B cell (primary cell): Measurements from ENCODE around the gene SELENOI. TPM values are rescaled to one million over a fixed set of nuclear protein-coding genes. Genes with fewer than 3 reads are reported as not detected.

Experiments used
- ATAC-seq: fragments of 200-7000 bp; cut with Tn5 transposase; one replicate; pipeline ENCODE4 v1.10.0; 2021; ENCODE audit warnings: low read depth, mild to moderate bottlenecking, moderate number of reproducible peaks, moderate library complexity
- CTCF ChIA-PET: fragments of 350-600 bp; sonication (Branson Sonifier 250); formaldehyde crosslinking; loops from one replicate; lab custom pipeline; 2021; ENCODE audit warnings: antibody characterized with exemption, inconsistent platforms; lab: Charles Lee
- POLR2A ChIA-PET: fragments of 350-600 bp; sonication (Branson Sonifier 250); formaldehyde crosslinking; loops from one replicate; lab custom pipeline; 2021; ENCODE audit warnings: antibody characterized with exemption; lab: Charles Lee
- DNase-seq: peaks from one replicate; pipeline ENCODE4 v3.0.0; 2013
- H2AFZ ChIP-seq: 2 replicates; pipeline ENCODE4 v1.6.1; 2012; ENCODE audit warnings: mild to moderate bottlenecking, low read depth, low read length; ENCODE audit not compliant: insufficient read depth, poor library complexity, severe bottlenecking
- H3K27ac ChIP-seq, 2 donors: 1 replicate in 1 of 2; 2 replicates in 1 of 2; pipeline ENCODE4 v1.5.1; 2012 to 2013; ENCODE audit warnings: low read length in 2 of 2, mild to moderate bottlenecking in 2 of 2, moderate library complexity in 1 of 2
- H3K27me3 ChIP-seq, 4 experiments: fragments of 200-600 bp in 1 of 4; sonication (generic) in 1 of 4; replicated peaks in 1 of 4; 1 replicate in 2 of 4; 2 replicates in 2 of 4; pipeline versions ENCODE4 v1.6.1 to v1.7.0; 2013 to 2016; ENCODE audit warnings: low read length in 3 of 4, mild to moderate bottlenecking in 2 of 4, mixed read lengths in 1 of 4, moderate library complexity in 1 of 4; ENCODE audit not compliant: insufficient read depth in 4 of 4, control insufficient read depth in 3 of 4; ENCODE audit errors: control extremely low read depth in 1 of 4
- H3K36me3 ChIP-seq, 2 experiments: replicated peaks in 1 of 2; 1 replicate in 1 of 2; 2 replicates in 1 of 2; pipeline versions ENCODE4 v1.6.1 to v1.7.1; 2013; ENCODE audit warnings: low read length in 1 of 2; ENCODE audit not compliant: insufficient read depth in 2 of 2, control insufficient read depth in 1 of 2; ENCODE audit errors: control extremely low read depth in 1 of 2, extremely low read depth in 1 of 2
- H3K4me1 ChIP-seq, 2 donors: fragments of 200-600 bp in 1 of 2; sonication (generic) in 1 of 2; 1 replicate in 1 of 2; 2 replicates in 1 of 2; pipeline versions ENCODE4 v1.5.1 to v1.6.1; 2013 to 2017; ENCODE audit warnings: low read length in 2 of 2; ENCODE audit not compliant: control insufficient read depth in 2 of 2, insufficient read depth in 2 of 2
- H3K4me2 ChIP-seq: replicated peaks from 2 replicates; pipeline ENCODE3; 2012; ENCODE audit warnings: mild to moderate bottlenecking, low read depth, low read length; ENCODE audit not compliant: poor library complexity, severe bottlenecking
- H3K4me3 ChIP-seq, 5 experiments: fragments of 200-600 bp in 1 of 5; sonication (generic) in 1 of 5; 1 replicate in 3 of 5; 2 replicates in 2 of 5; pipeline versions ENCODE4 v1.5.1 to v1.7.0; 2011 to 2016; ENCODE audit warnings: low read length in 4 of 5, mild to moderate bottlenecking in 4 of 5, low read depth in 2 of 5, control low read depth in 1 of 5, moderate library complexity in 1 of 5; ENCODE audit not compliant: insufficient read depth in 1 of 5; ENCODE audit errors: control extremely low read depth in 1 of 5, extremely low read depth in 1 of 5
- H3K79me2 ChIP-seq: fragments of 200-600 bp; sonication (generic); one replicate; pipeline ENCODE4 v1.6.0; 2016; ENCODE audit warnings: low read length; ENCODE audit not compliant: control insufficient read depth, insufficient read depth
- H3K9ac ChIP-seq: fragments of 200-600 bp; sonication (generic); 2 replicates; pipeline ENCODE4 v1.6.1; 2017; ENCODE audit warnings: mild to moderate bottlenecking, low read length, moderate library complexity
- H3K9me3 ChIP-seq, 3 donors: one replicate each; pipeline versions ENCODE4 v1.6.1 to v1.7.1; 2013; ENCODE audit warnings: low read length in 2 of 3; ENCODE audit not compliant: control insufficient read depth in 2 of 3, insufficient read depth in 1 of 3; ENCODE audit errors: control extremely low read depth in 1 of 3
- H4K20me1 ChIP-seq: 2 replicates; pipeline ENCODE4 v1.6.0; 2012; ENCODE audit warnings: mild to moderate bottlenecking, low read length; ENCODE audit not compliant: insufficient read depth, control insufficient read depth, poor library complexity, severe bottlenecking
- H3K27ac Mint-ChIP-seq: one replicate; pipeline ENCODE4 v1.8.0; 2021; ENCODE audit warnings: mixed read lengths
- H3K27me3 Mint-ChIP-seq: one replicate; pipeline ENCODE4 v1.8.0; 2021; ENCODE audit warnings: mixed read lengths
- H3K4me1 Mint-ChIP-seq: one replicate; pipeline ENCODE4 v1.8.0; 2021; ENCODE audit warnings: mixed read lengths
- H3K4me3 Mint-ChIP-seq: one replicate; pipeline ENCODE4 v1.8.0; 2021; ENCODE audit warnings: mixed read lengths
- H3K9me3 Mint-ChIP-seq: one replicate; pipeline ENCODE4 v1.8.0; 2022; ENCODE audit warnings: mixed read lengths; ENCODE audit not compliant: insufficient read depth
- EZH2 ChIP-seq: IDR thresholded peaks from 2 replicates; pipeline ENCODE4 v1.6.1; 2012; ENCODE audit warnings: borderline replicate concordance, low read depth, mild to moderate bottlenecking, moderate library complexity, low read length; ENCODE audit not compliant: insufficient read depth, poor library complexity, severe bottlenecking
- WGBS: methylation state at CpG from one replicate; pipeline ENCODE4 v1.1.5; 2013; ENCODE audit warnings: missing lambda C conversion rate; ENCODE audit not compliant: insufficient coverage; 5-methylcytosine and 5-hydroxymethylcytosine counted together
- intact Hi-C: fragments of 100-400 bp; cut with micrococcal nuclease; formaldehyde crosslinking; loops from one replicate; pipeline ENCODE4 v1.10.0; 2022
- polyA plus RNA-seq: library from polyadenylated mRNA; depleted of rRNA; stranded (reverse); fragments of >200 nt; gene quantifications from 2 replicates; pipeline ENCODE4 v1.2.3, GENCODE V29; 2012
- total RNA-seq, 2 donors: library from RNA; stranded (reverse); fragments of 120-200 nt in 1 of 2; gene quantifications; 1 replicate in 1 of 2; 2 replicates in 1 of 2; pipeline versions ENCODE4 v1.2.3 to v1.2.4, GENCODE V29; 2013 to 2022
- TF ChIP-seq, protein P1 (sequence below): fragments of 200-600 bp; IDR thresholded peaks from one replicate; pipeline ENCODE4 v1.8.0; 2022; ENCODE audit warnings: antibody characterized with exemption, mild to moderate bottlenecking

The SELENOI gene
- total and polyA plus RNA-seq, 2 donors (not counting 1 experiment from before 2014, with no cell fraction given) = 3.4 to 20.1 TPM

DNA sequence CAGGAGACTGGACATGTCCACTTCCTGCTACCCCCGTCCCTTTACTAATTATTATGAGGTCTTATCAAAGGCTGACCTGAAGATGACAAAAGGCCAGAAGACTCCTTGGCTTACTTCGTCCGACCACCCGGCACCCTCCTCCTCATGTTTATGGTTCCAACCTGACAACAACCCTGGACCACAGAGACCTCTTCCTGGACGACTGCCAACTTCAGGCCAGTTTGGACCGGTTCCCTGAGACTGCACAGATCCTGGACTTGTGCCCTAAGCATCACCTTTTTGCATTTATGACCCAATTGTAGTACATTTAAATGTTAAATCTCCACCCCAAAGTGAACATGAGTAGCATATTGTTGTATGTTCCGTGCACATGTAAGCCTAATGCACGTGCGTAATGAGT lies 61.6 kb downstream of the SELENOI start:
- no peaks in the 10 kb centered on the region for H3K9me3 ChIP-seq
- CTCF ChIA-PET = no interaction called here
- H3K27me3 ChIP-seq = peaks cover 0 to 3% (median under 1%) of the 10 kb centered on the region in 4 experiments
- H3K4me3 Mint-ChIP-seq = no peak overlapping the region
- no peak overlapping the region for H3K9ac ChIP-seq
- no peak overlapping the region for H3K4me2 ChIP-seq
- no peak overlapping the region for H3K27ac ChIP-seq
- peaks cover 14% of the 10 kb centered on the region for H3K27me3 Mint-ChIP-seq
- H3K4me1 ChIP-seq = no peaks in the 10 kb centered on the region
- no peak overlapping the region for H3K4me3 ChIP-seq
- H3K79me2 ChIP-seq = no peaks in the 10 kb centered on the region
- WGBS = 98% methylated on average over 6 of the region's 9 CpGs
- ATAC-seq (no peak), DNase-seq (no peak)
- intact Hi-C loops = no loop called here
- H3K36me3 ChIP-seq = no peaks in the 10 kb centered on the region
- no peaks in the 10 kb centered on the region for H4K20me1 ChIP-seq
- no peak for TF ChIP-seq EZH2
- TF ChIP-seq, protein P1, sequence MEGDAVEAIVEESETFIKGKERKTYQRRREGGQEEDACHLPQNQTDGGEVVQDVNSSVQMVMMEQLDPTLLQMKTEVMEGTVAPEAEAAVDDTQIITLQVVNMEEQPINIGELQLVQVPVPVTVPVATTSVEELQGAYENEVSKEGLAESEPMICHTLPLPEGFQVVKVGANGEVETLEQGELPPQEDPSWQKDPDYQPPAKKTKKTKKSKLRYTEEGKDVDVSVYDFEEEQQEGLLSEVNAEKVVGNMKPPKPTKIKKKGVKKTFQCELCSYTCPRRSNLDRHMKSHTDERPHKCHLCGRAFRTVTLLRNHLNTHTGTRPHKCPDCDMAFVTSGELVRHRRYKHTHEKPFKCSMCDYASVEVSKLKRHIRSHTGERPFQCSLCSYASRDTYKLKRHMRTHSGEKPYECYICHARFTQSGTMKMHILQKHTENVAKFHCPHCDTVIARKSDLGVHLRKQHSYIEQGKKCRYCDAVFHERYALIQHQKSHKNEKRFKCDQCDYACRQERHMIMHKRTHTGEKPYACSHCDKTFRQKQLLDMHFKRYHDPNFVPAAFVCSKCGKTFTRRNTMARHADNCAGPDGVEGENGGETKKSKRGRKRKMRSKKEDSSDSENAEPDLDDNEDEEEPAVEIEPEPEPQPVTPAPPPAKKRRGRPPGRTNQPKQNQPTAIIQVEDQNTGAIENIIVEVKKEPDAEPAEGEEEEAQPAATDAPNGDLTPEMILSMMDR = no peak
- H3K27ac Mint-ChIP-seq = no peak overlapping the region
- POLR2A ChIA-PET = no interaction called here
- H3K4me1 Mint-ChIP-seq = peaks cover 9% of the 10 kb centered on the region
- H3K9me3 Mint-ChIP-seq = no peaks in the 10 kb centered on the region
- no peak overlapping the region for H2AFZ ChIP-seq

DNA sequence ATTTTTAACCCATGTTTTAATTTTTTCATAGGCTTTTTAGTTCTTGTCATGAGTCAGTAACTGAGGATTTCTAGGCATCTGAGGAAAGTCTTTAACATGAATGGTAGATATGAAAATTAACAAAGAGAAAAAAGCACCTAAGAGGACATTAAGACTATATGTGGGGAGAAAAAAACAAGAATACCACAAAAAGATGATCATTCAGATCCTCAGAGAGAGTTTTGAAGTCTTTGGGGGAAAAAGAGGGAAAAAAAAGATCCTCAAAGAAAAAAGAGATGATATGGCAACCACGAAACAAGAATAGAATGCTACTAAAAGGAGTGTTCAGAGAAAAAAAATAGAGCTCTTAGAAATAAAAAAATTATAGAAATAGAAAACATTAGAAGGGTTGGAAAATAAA lies 63.8 kb downstream of the SELENOI start:
- Histone ChIP-seq H3K36me3 (no peaks in the 10 kb centered on the region), H3K9ac (no peak overlapping the region), H3K4me2 (no peak overlapping the region), H3K27me3 (no peaks in the 10 kb centered on the region), H3K27ac (no peak overlapping the region), H3K4me3 (no peak overlapping the region), H3K4me1 (no peaks in the 10 kb centered on the region), H4K20me1 (no peaks in the 10 kb centered on the region), H2AFZ (no peak overlapping the region), H3K79me2 (no peaks in the 10 kb centered on the region), H3K9me3 (no peaks in the 10 kb centered on the region)
- H3K4me3 Mint-ChIP-seq = no peak overlapping the region
- DNase-seq (no peak), ATAC-seq (no peak)
- H3K27ac Mint-ChIP-seq = no peak overlapping the region
- ChIA-PET CTCF (no interaction called here), POLR2A (no interaction called here)
- TF ChIP-seq, protein P1 = no peak
- TF ChIP-seq EZH2 = no peak
- peaks cover 9% of the 10 kb centered on the region for H3K4me1 Mint-ChIP-seq
- H3K27me3 Mint-ChIP-seq = peaks cover 14% of the 10 kb centered on the region
- intact Hi-C loops = no loop called here
- WGBS = no CpG with 5 or more reads among the region's 1 CpG
- no peaks in the 10 kb centered on the region for H3K9me3 Mint-ChIP-seq
